Stomach (tissue), 4 donors: ENCODE results near the gene TUBB2B.

ENCODE experiments used
- CTCF ChIP-seq, 7 experiments: fragments of 450-650 bp in 4 of 7; fragments of 200-600 bp in 3 of 7; sonication (generic) in 3 of 7; IDR thresholded peaks; one replicate each; pipeline ENCODE4 v1.5.1; 2016 to 2019; ENCODE audit warnings: antibody characterized with exemption in 7 of 7, control low read depth in 2 of 7, mild to moderate bottlenecking in 1 of 7
- EP300 ChIP-seq: sonication (generic); formaldehyde crosslinking; IDR thresholded peaks from one replicate; pipeline ENCODE4 v1.6.1; 2017; ENCODE audit warnings: antibody characterized with exemption
- POLR2A ChIP-seq, 4 donors: fragments of 450-650 bp; IDR thresholded peaks; one replicate each; pipeline ENCODE4 v1.6.1; 2016; ENCODE audit warnings: antibody characterized with exemption in 4 of 4, control low read depth in 2 of 4, mild to moderate bottlenecking in 1 of 4, moderate library complexity in 1 of 4
- POLR2AphosphoS5 ChIP-seq, 3 donors: sonication (generic); formaldehyde crosslinking; IDR thresholded peaks; one replicate each; pipeline ENCODE4 v1.6.1; 2016; ENCODE audit warnings: antibody characterized with exemption in 3 of 3

- no peak for TF ChIP-seq POLR2AphosphoS5 (IDR thresholded peaks at IDR 0.05)
- no peak for TF ChIP-seq CTCF (IDR thresholded peaks at IDR 0.05)
- no peak for TF ChIP-seq EP300
- no peak for TF ChIP-seq POLR2A (IDR thresholded peaks at IDR 0.05)
Observed at GRCh38 chr6:3226481-3227362, 731 bp downstream of the TUBB2B start.
